ENCODE measurements around the gene DDX1.

Gene DDX1

GRCh38 chr2:15562354-15563031 is 29.2 kb upstream of the DDX1 start:
- no peak for DNase-seq (ENCODE audit: low read depth)

GRCh38 chr2:15563227-15564100 is 28.2 kb upstream of the DDX1 start:
- no peak for DNase-seq (ENCODE audit: low read depth)

DNA sequence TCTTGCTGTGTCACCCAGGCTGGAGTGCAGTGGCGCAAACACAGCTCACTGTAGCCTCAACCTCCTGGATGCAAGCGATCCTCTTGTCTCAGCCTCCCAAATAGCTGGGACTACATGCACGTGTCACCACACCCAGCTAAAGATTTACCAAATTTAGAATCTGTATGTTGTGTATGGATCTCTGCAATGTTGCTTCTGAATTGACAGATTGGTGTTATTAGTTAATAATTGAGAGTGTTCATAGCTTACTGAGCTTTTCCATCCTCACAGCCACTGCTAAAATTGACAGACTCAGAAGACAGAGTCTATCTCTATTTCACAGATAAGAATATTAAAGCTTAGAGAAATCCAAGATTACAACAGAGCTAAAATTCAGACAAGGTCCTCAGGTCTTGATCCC is 26.3 kb upstream of the DDX1 start:
- DNase-seq (ENCODE audit: low read depth): no peak

DNA sequence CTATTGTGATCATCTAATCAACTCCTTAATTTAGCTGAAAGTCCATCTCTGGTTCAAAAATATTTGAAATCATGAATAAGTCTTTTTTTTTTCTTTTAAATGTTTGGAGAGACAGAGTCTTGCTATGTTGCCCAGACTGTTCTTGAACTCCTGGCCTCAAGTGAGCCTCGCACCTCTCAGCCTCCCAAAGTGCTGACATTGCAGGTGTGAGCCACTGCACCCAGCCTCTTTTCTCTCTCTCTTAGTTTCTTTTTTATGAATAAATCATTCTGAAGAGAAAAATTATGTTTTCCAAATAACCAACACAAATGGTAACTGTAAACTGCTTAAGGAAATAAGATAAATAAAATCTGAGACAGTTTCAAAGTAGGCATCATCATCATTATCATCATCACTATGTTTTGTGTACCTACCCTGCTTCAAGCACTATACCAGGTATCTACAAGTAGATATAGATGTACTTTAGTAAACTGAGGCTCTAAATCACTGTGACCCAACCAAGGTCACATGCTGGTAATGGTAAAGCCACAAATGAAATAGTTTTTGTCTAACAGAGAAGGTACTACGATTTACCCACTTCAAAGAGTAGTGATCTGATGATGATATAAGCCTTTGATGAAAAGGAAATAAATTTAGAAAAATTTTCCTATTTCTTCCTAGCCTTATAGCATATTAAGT is 25.5 kb upstream of the DDX1 start:
- no peak for DNase-seq (ENCODE audit: low read depth)

- DNase-seq (ENCODE audit: low read depth): no peak
Measured at GRCh38 chr2:15566912-15567311, 24.8 kb upstream of the DDX1 start.

DNA sequence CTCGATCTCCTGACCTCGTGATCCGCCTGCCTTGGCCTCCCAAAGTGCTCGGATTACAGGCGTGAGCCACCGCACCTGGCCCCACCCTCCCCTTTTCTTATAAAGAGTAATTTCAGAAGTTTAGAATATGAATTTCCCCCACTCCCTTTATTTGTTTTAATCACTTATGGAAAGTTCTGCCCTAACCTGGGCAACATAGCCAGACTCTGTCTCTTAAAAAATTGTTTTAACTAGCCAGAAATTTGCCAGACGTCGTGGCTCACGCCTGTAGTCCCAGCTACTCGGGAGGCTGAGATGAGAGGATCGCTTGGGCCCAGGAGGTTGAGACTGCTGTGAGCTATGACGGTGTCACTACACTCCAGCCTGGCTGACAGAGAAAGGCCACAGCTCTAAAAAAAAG is 22.8 kb upstream of the DDX1 start:
- no peak for DNase-seq (ENCODE audit: low read depth)

DNA sequence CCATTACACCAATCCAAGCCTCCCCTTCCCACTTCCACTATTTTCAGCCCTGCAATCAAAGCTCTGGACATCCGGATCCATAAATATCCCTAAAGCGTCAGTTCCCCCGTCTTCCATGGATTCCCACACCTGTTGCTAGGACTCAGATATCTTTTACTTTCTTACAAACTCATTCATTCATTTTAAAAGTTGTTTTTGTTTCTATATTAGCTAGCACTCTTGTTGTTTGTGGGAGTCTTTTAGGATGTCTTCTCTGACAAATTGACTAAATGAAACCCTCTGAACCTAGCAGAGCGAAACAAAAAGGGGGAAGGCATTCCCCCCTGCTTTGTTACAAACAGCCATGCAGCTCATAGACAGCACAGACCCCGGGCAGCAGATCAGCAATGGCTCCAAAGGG is 21.6 kb upstream of the DDX1 start:
- no peak for DNase-seq (ENCODE audit: low read depth)

DNA sequence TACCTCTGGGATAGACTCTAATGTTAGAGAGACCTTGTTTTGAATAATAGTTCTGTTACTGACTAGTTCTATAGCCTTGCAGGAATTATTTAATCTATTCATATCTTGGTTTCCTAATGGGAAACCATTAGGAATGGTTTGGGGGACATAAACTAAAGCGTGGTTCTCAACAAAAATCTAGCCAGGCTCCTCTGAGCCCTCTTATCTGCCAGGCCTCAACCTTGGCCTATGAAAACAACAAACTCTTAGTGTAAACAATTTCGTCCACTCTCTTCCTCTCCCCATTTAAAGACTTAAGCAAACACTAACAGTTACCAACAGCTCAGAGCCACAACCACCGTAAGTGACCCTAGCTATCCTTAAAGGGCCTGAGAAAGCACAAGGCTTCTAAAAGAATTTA is 19.9 kb upstream of the DDX1 start:
- no peak for DNase-seq (ENCODE audit: low read depth)

- peak; percentile 84 for DNase-seq (ENCODE audit: low read depth)
Measured at GRCh38 chr2:15577071-15577735, 14.5 kb upstream of the DDX1 start.

- no peak for DNase-seq (ENCODE audit: low read depth)
Measured at GRCh38 chr2:15579641-15580040, 12.0 kb upstream of the DDX1 start.

DNA sequence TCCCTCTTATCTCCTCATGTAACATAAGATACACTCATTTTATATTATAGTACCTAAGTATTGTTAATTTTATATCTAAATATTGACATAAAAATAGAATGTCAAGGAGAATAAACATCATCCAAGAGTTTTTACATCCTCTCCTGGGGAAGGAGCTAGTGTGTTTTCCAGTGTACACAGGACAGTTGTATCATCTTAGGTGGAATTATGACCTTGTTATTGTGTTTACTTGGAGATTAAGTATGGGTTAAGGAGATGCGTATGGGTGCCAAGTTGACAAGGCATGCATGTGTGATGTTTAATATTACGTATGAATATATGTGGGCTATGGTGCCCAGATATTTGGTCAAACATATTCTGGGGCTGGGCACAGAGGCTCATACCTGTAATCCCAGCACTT is 11.2 kb upstream of the DDX1 start:
- no peak for DNase-seq (ENCODE audit: low read depth)

- DNase-seq (ENCODE audit: low read depth): no peak
Measured at GRCh38 chr2:15582710-15583357, 8.8 kb upstream of the DDX1 start.

- no peak for DNase-seq (ENCODE audit: low read depth)
Measured at GRCh38 chr2:15583826-15584225, 7.8 kb upstream of the DDX1 start.

GRCh38 chr2:15584316-15584715 is 7.4 kb upstream of the DDX1 start:
- no peak for DNase-seq (ENCODE audit: low read depth)

DNA sequence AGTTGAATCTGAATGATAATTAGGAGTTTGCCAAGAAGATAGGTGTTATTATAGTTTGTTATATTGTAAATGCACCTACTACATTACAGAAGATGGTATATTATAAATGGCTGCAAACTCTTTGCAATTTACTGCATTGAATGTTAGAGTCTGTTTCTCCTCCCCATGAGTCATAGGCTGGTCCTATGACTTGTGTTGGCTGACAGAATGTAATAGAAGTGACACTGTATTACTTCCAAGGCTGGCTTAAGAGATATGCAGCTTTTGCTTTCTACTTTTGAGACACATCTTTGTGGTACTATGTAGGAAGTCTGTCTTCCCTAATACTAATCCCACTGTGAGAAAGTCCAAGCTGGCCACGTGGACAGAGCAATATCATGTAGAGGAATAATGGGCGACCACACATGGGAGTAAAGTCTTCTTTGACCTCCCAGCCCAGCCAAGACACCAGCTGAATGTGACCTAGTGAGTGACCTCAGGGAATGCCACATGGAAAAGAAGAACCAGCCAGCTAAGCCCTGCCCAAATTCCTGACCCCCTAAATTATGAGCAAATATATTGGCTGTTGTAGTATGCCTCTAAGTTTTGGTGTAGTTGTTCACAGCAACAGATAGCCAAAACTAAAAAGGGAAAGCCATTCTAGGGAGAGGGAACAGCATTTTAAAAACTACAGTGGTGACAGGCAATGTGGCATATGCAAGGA is 6.8 kb upstream of the DDX1 start:
- no peak for DNase-seq (ENCODE audit: low read depth)

DNA sequence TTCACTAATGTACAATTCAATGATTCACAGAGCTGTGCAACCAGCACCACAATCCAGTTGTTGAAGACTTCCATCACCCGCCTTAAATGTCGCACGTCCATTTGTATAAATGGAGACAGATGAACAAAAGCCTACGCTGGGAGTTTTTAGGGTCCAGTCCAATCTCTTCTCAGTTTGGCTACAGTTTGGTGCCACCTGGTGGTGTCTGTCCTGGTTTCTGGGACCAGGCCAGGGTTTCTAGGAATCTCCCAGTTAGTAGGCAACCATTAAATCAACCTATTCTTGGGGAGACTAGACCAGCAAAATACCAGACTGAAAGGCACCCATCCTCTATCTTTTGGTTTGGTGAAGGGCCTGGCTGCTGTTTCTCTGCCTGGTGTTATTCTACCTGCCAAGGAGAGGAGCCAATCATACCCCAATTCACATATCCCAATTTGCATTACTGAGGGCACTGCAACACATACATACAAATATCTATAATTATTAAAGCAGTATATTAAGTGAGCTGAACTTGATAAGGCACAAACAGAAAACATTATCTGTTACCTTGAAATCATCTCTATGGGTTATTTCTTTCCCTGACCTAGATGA is 3.2 kb upstream of the DDX1 start:
- DNase-seq (ENCODE audit: low read depth): no peak

DNA sequence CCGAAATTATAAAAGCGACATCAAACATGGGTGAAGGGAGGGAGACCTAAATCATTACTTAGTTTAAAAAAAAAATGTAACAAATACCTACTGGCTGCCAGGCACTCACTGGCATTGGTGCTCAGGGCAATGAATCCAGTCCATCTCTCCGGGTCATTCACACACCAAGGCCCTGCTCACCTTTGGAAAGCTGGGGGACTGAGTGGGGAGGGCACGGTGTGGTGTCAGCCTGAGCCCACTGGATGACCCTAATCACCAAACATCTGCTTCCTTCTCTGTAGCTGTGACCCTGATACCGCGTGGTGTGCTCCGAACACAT is 336 bp upstream of the DDX1 start:
- DNase-seq (ENCODE audit: low read depth): no peak

- DNase-seq (ENCODE audit: low read depth): no peak
Measured at GRCh38 chr2:15593327-15593705, 1.6 kb downstream of the DDX1 start.

DNA sequence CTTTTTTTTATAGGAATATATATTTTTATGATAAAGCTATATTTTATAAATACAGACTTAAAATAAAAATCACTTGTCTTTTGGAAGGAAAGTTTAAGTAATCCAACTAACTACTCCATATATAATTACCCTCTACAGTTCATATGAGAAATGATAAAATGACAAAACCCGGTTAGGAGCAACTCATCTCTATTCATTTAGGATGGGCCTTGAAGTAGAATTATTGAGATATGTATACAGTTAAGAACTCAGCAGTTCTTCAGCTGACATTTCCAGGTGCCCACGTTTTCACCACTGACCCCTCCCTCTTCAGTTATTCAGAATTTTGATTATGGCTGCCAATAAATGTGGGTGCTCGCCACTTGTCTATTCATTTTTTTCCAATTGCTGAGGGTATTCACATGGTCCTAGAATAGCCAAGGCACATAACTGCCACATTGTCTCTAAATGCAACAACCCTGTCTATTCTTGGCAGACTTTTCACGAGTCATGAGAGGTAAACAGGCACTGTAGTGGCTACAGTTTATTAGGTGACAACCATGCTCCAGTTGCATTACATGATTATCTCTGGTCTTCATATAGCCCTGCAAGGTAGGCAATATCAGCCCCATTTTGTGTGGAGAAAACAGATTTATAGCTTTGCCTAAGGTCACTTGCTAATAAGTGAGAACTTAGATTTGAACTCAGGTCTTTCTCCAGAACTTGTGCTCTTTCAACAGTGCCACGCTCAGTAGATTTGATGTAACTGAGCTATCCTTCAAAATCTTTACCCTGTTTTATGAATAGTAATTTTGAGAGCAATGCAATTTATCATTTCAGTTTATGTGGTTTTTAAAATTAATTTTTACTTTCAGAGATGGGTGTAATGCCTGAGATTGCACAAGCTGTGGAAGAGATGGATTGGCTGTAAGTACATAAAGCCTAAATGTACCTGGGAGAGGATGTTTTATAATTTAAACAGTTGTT is 2.9 kb downstream of the DDX1 start:
- DNase-seq (ENCODE audit: low read depth): no peak

DNA sequence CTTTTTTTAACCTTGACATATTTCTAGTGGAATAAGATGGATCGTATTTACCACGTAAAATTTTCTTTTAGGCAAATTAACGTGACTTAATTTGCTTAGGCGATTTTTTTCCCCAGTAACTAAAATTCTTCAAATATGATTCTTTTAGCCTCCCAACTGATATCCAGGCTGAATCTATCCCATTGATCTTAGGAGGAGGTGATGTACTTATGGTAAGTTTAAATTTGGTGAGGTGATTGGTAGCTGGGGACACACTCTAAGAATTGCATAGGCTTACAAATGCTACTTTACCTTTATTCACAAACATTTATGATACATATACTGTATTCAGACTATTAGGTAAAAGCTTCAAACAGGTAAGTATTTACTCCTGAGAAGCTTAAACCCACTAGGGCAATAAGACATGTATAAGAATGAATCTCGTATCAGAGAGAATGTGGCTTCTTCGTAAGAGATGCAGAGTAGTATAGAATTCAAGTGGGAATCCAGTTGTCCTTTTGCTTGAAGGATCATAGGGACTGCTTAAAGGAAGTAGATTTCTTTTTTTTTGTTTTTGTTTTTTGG is 3.8 kb downstream of the DDX1 start:
- DNase-seq (ENCODE audit: low read depth): no peak

Measured in stimulated activated CD8-positive, alpha-beta memory T cell treated with anti-CD3 and anti-CD28 coated beads, Interleukin-12 subunit alpha, Interleukin-12 subunit beta, amount 100 ng/mL, for 1 hour (primary cell).